ENCODE results near the gene PANK1. TPM values are rescaled to one million over a fixed set of nuclear protein-coding genes. Genes with fewer than 3 reads are reported as not detected.

Gene PANK1
- total RNA-seq, 4 donors from 2014 or later: 1.3 to 5.9 (median 4.2) TPM

DNA sequence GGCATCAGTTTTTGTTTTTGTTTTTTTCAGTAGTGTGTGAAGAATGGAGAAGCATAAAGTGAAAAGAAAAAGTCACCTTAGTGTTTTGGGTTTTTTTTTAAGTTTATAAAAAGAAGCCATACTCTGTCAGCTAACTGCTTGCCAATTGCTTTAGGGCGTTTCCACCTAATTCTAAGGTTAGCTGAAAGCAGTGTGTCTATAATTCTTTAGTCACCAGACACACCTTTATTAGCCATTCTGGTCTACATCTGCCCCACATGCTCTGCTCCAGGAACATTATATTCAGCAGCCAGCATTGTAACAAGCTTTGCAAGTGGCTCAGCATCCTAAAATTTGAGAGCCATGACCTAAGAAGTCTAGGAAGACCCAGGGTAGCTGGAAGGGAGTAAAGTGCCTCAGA, 95.5 kb downstream of the PANK1 start:
- TF ChIP-seq CTCF (IDR thresholded peaks at IDR 0.05; ENCODE audit: low read depth): no peak

DNA sequence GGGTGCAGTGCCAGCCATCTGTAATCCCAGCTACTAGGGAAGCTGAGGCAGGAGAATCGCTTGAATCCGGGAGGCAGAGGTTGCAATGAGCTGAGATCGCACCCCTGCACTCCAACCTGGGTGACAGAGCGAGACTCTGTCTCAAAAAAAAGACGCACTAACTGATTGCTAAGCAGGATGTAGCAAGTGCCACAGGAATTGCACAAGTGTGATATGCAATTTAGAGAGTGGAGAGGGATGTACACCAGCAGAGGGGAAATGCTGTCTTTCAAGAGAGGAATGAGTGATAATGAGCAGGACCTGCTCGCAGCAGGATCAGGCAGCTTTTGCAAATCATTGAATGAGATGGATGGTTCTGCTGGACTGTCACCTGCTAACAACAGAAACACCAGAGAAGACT, 96.4 kb downstream of the PANK1 start:
- no peak for TF ChIP-seq CTCF (IDR thresholded peaks at IDR 0.05; ENCODE audit: low read depth)

DNA sequence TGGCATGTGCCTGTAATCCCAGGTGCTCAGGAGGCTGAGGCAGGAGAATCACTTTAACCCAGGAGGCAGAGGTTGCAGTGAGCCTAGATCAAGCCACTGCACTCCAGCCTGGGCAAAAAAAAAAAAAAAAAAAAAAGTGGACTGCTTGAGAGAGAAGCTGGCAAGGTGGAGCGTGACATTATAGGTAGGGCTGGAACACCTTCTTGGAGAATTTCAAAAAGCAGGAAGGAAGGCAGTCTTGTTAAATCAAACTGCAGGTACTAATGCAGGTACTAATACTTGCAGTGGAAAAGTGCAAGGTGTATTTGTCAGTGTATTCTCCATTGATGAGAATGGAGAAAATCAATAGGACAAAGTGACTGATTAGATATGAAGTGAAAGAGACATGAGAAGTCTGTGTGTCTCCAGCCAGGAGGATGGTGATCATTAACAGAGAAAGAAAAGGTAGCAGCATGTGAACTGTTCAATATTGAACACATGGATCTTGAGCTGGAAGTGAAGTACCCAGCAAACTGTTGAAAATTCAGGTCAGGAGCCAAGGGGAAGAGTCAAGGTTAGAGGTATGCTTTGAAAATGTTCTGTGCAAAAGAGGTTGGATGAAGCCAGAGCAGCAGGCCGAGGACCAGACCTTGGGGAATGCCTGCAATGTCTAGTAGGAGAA, 97.1 kb downstream of the PANK1 start:
- no peak for TF ChIP-seq CTCF (IDR thresholded peaks at IDR 0.05; ENCODE audit: low read depth)

- TF ChIP-seq CTCF (IDR thresholded peaks at IDR 0.05; ENCODE audit: low read depth): no peak
Measured at GRCh38 chr10:89543841-89544240, 101.2 kb downstream of the PANK1 start.

GRCh38 chr10:89540420-89540949, 104.6 kb downstream of the PANK1 start:
- no peak for TF ChIP-seq CTCF (IDR thresholded peaks at IDR 0.05; ENCODE audit: low read depth)

- no peak for TF ChIP-seq CTCF (IDR thresholded peaks at IDR 0.05; ENCODE audit: low read depth)
Measured at GRCh38 chr10:89537364-89537763, 107.7 kb downstream of the PANK1 start.

DNA sequence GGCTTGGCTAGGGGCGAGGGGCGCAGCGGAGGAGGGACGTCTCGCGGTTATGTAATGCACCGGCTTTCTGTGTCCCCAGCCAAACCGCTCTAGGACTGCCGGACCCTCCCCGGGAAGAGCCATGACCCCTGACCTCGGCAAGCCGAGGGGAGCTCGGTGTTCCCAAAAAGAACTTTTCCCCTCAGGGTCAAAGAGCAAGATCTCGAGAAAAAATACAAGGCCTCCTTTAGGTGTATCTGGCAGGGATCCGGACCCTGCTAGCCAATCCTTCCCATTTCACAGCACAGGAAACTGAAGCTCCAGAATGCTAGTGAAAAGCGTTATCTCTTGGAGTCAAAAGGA, 109.1 kb downstream of the PANK1 start:
- TF ChIP-seq CTCF (IDR thresholded peaks at IDR 0.05; ENCODE audit: low read depth): no peak

All from subcutaneous adipose tissue (tissue), 4 donors.